HCT116 (cell line): Measurements from ENCODE around the gene PGGT1B.

ENCODE experiments used
- ATF3 ChIP-seq: IDR thresholded peaks from 2 replicates; pipeline ENCODE4 v1.6.1; 2012
- CEBPB ChIP-seq: IDR thresholded peaks from 2 replicates; pipeline ENCODE4 v1.6.1; 2012; ENCODE audit warnings: low read depth
- CTCF ChIP-seq, 3 experiments: fragments of 200-600 bp in 1 of 3; sonication (generic) in 1 of 3; IDR thresholded peaks in 2 of 3; conservative IDR thresholded peaks in 1 of 3; 2 replicates each; pipeline ENCODE4 v1.5.1; 2012 to 2017; ENCODE audit warnings: low read depth in 2 of 3, low read length in 2 of 3, antibody characterized with exemption in 1 of 3, borderline replicate concordance in 1 of 3, control low read depth in 1 of 3, mild to moderate bottlenecking in 1 of 3, mixed read lengths in 1 of 3, mixed run types in 1 of 3, moderate library complexity in 1 of 3; ENCODE audit not compliant: insufficient read depth in 1 of 3
- EZH2 ChIP-seq: fragments of 200-600 bp; sonication (generic); IDR thresholded peaks from 2 replicates; pipeline ENCODE4 v1.6.1; 2017; ENCODE audit warnings: antibody characterized with exemption, mixed run types
- FOSL1 ChIP-seq: IDR thresholded peaks from 2 replicates; pipeline ENCODE4 v1.6.1; 2012; ENCODE audit warnings: low read depth
- JUND ChIP-seq: IDR thresholded peaks from 2 replicates; pipeline ENCODE4 v1.6.1; 2012
- MAX ChIP-seq: IDR thresholded peaks from 2 replicates; pipeline ENCODE4 v1.6.1; 2012
- POLR2A ChIP-seq: IDR thresholded peaks from 2 replicates; pipeline ENCODE4 v1.7.0; 2011; ENCODE audit warnings: borderline replicate concordance; ENCODE audit not compliant: insufficient read depth, insufficient read length; ENCODE audit errors: extremely low read depth
- POLR2AphosphoS5 ChIP-seq: IDR thresholded peaks from 2 replicates; pipeline ENCODE4 v1.6.1; 2011; ENCODE audit warnings: mild to moderate bottlenecking, low read depth, low read length, moderate library complexity
- SIN3A ChIP-seq: IDR thresholded peaks from 2 replicates; pipeline ENCODE4 v1.6.1; 2012; ENCODE audit warnings: low read depth
- SRF ChIP-seq: IDR thresholded peaks from 2 replicates; pipeline ENCODE4 v1.6.1; 2012; ENCODE audit warnings: low read depth
- YY1 ChIP-seq: IDR thresholded peaks from 2 replicates; pipeline ENCODE4 v1.6.1; 2011; ENCODE audit warnings: low read length, low read depth, moderate library complexity, mild to moderate bottlenecking; ENCODE audit not compliant: insufficient replicate concordance; ENCODE audit errors: extremely low read depth
- ZFX ChIP-seq: fragments of 450-650 bp; IDR thresholded peaks from 2 replicates; pipeline ENCODE4 v1.6.1; 2017
- ZNF274 ChIP-seq: fragments of 200-500 bp; sonication (Bioruptor generic); IDR thresholded peaks from 2 replicates; pipeline ENCODE4 v1.6.1; 2014; ENCODE audit warnings: mild to moderate bottlenecking, low read depth, low read length, inconsistent platforms

GRCh38 chr5:115196161-115196560 lies 66.5 kb downstream of the PGGT1B start:
- TF ChIP-seq CTCF (IDR thresholded peaks at IDR 0.05 in 2 of 3, conservative IDR thresholded peaks at IDR 0.05 in 1 of 3; ENCODE audit: borderline replicate concordance in 1 of 3, insufficient read depth in 1 of 3, low read depth in 2 of 3, low read length in 2 of 3) (no peak), POLR2A (no peak), ZNF274 (no peak), YY1 (no peak), POLR2AphosphoS5 (no peak), MAX (no peak), EZH2 (no peak), JUND (no peak), ZFX (no peak), CEBPB (no peak), ATF3 (no peak), SIN3A (no peak), SRF (no peak), FOSL1 (no peak)
